Stomach (tissue), 9 donors: ENCODE measurements around the gene PPY. TPM values are rescaled to one million over a fixed set of nuclear protein-coding genes. Genes with fewer than 3 reads are reported as not detected.

ENCODE experiments used
- DNase-seq, 2 donors: peaks; one replicate each; pipeline versions ENCODE4 v3.0.0 to v3.0.0-alpha.2; 2013 to 2019
- H3K27ac ChIP-seq, 5 donors: fragments of 200-600 bp in 4 of 5; sonication (generic) in 4 of 5; one replicate each; pipeline ENCODE4 v1.5.1; 2013 to 2019; ENCODE audit warnings: mild to moderate bottlenecking in 1 of 5, moderate library complexity in 1 of 5
- H3K27me3 ChIP-seq, 3 donors: fragments of 200-600 bp; sonication (generic); one replicate each; pipeline ENCODE4 v1.5.1; 2017 to 2019; ENCODE audit warnings: mixed run types in 1 of 3
- H3K36me3 ChIP-seq, 4 donors: fragments of 200-600 bp; sonication (generic); 1 replicate in 3 of 4; 2 replicates in 1 of 4; pipeline ENCODE4 v1.5.1; 2016 to 2019
- H3K4me1 ChIP-seq, 4 donors: fragments of 200-600 bp; sonication (generic); one replicate each; pipeline ENCODE4 v1.5.1; 2016 to 2019
- H3K4me3 ChIP-seq, 4 donors: fragments of 200-600 bp; sonication (generic) in 3 of 4; one replicate each; pipeline ENCODE4 v1.5.1; 2016 to 2019; ENCODE audit warnings: mild to moderate bottlenecking in 1 of 4
- H3K9me3 ChIP-seq, 4 donors: fragments of 200-600 bp; sonication (generic); one replicate each; pipeline ENCODE4 v1.5.1; 2016 to 2019
- CTCF ChIP-seq, 7 experiments: fragments of 450-650 bp in 4 of 7; fragments of 200-600 bp in 3 of 7; sonication (generic) in 3 of 7; IDR thresholded peaks; one replicate each; pipeline ENCODE4 v1.5.1; 2016 to 2019; ENCODE audit warnings: antibody characterized with exemption in 7 of 7, control low read depth in 2 of 7, mild to moderate bottlenecking in 1 of 7
- EP300 ChIP-seq: sonication (generic); formaldehyde crosslinking; IDR thresholded peaks from one replicate; pipeline ENCODE4 v1.6.1; 2017; ENCODE audit warnings: antibody characterized with exemption
- POLR2A ChIP-seq, 4 donors: fragments of 450-650 bp; IDR thresholded peaks; one replicate each; pipeline ENCODE4 v1.6.1; 2016; ENCODE audit warnings: antibody characterized with exemption in 4 of 4, control low read depth in 2 of 4, mild to moderate bottlenecking in 1 of 4, moderate library complexity in 1 of 4
- POLR2AphosphoS5 ChIP-seq, 3 donors: sonication (generic); formaldehyde crosslinking; IDR thresholded peaks; one replicate each; pipeline ENCODE4 v1.6.1; 2016; ENCODE audit warnings: antibody characterized with exemption in 3 of 3
- WGBS, 5 donors: extraction: QIAGEN DNeasy Blood & Tissue Kit in 3 of 5; methylation state at CpG; one replicate each; pipeline versions ENCODE4 v1.1.5 to v1.1.7; 2013 to 2018; 5-methylcytosine and 5-hydroxymethylcytosine counted together
- intact Hi-C: fragments of 100-400 bp; cut with DNase I; formaldehyde crosslinking; loops from one replicate; pipeline ENCODE4 v1.15.1; 2023; ENCODE audit warnings: low total_unique reads
- polyA plus RNA-seq, 3 donors: library from polyadenylated mRNA; stranded (reverse); fragments of 200-250 nt; gene quantifications; one replicate each; pipeline ENCODE4 v1.2.3, GENCODE V29; 2013
- total RNA-seq, 5 donors: library from RNA; depleted of rRNA; stranded (reverse); fragments of >200 nt; gene quantifications; one replicate each; pipeline versions ENCODE4 v1.1.0 to v1.2.3, GENCODE V29; 2014 to 2016
- donor health status: healthy with polysubstance abuse.
- donor health status: Bipolar disorder and iron deficiency.
- donor health status: healthy.

PPY gene
- total and polyA plus RNA-seq, 8 donors: not detected

GRCh38 chr17:43952724-43953666, 10.7 kb upstream of the PPY start:
- Histone ChIP-seq H3K27me3 (peaks cover 22 to 76% (median 40%) of the 10 kb centered on the region in 3 donors), H3K36me3 (no peaks in the 10 kb centered on the region), H3K4me3 (peak overlapping the region in 1 of 4 donors; percentile 25), H3K27ac (no peak overlapping the region), H3K9me3 (no peaks in the 10 kb centered on the region), H3K4me1 (peaks cover 9 to 14% (median 12%) of the 10 kb centered on the region in 4 donors)
- 8 to 17% (median 15%) methylated on average over 29 to 82 of the region's 82 CpGs for WGBS, 5 donors
- DNase-seq: peak in 1 of 2 donors; percentile 51
- TF ChIP-seq EP300: no peak
- TF ChIP-seq POLR2AphosphoS5 (IDR thresholded peaks at IDR 0.05): no peak
- TF ChIP-seq CTCF (IDR thresholded peaks at IDR 0.05): no peak
- no peak for TF ChIP-seq POLR2A (IDR thresholded peaks at IDR 0.05)
- intact Hi-C loops: no loop called here

GRCh38 chr17:43952351-43952723, 10.1 kb upstream of the PPY start:
- Histone ChIP-seq H3K4me3 (peak overlapping the region in 1 of 4 donors; percentile 25), H3K9me3 (no peaks in the 10 kb centered on the region), H3K27ac (no peak overlapping the region), H3K27me3 (peaks cover 22 to 78% (median 40%) of the 10 kb centered on the region in 3 donors), H3K36me3 (no peaks in the 10 kb centered on the region), H3K4me1 (peaks cover 9 to 14% (median 12%) of the 10 kb centered on the region in 4 donors)
- TF ChIP-seq CTCF (IDR thresholded peaks at IDR 0.05) (no peak), EP300 (no peak), POLR2A (IDR thresholded peaks at IDR 0.05) (no peak), POLR2AphosphoS5 (IDR thresholded peaks at IDR 0.05) (no peak)
- peak in 1 of 2 donors; percentile 56 for DNase-seq
- 12 to 24% (median 15%) methylated on average over 12 to 19 of the region's 19 CpGs for WGBS, 5 donors
- intact Hi-C loops: no loop called here

GRCh38 chr17:43951750-43952149, 9.5 kb upstream of the PPY start:
- DNase-seq: no peak
- intact Hi-C loops: no loop called here
- H3K27ac ChIP-seq: no peak overlapping the region
- H3K27me3 ChIP-seq: peaks cover 22 to 82% (median 40%) of the 10 kb centered on the region in 3 donors
- WGBS, 5 donors: 76 to 90% (median 78%) methylated on average over 4 of the region's 4 CpGs
- H3K4me1 ChIP-seq: peaks cover 9 to 14% (median 12%) of the 10 kb centered on the region in 4 donors
- no peaks in the 10 kb centered on the region for H3K9me3 ChIP-seq
- no peak for TF ChIP-seq POLR2A (IDR thresholded peaks at IDR 0.05)
- no peak for TF ChIP-seq POLR2AphosphoS5 (IDR thresholded peaks at IDR 0.05)
- TF ChIP-seq EP300: no peak
- no peak for TF ChIP-seq CTCF (IDR thresholded peaks at IDR 0.05)
- H3K4me3 ChIP-seq: no peak overlapping the region
- no peaks in the 10 kb centered on the region for H3K36me3 ChIP-seq

GRCh38 chr17:43950554-43950953, 8.3 kb upstream of the PPY start:
- no peak for TF ChIP-seq POLR2AphosphoS5 (IDR thresholded peaks at IDR 0.05)
- no peak overlapping the region for H3K4me3 ChIP-seq

More at GRCh38 chr17:43950554-43950953, 8.3 kb upstream of the PPY start:
- peaks cover 22 to 83% (median 40%) of the 10 kb centered on the region in 3 donors for H3K27me3 ChIP-seq
- DNase-seq: no peak
- WGBS, 5 donors: 87 to 96% (median 90%) methylated on average over 2 of the region's 2 CpGs
- H3K36me3 ChIP-seq: no peaks in the 10 kb centered on the region
- no peaks in the 10 kb centered on the region for H3K9me3 ChIP-seq
- peaks cover 9 to 14% (median 12%) of the 10 kb centered on the region in 4 donors for H3K4me1 ChIP-seq
- intact Hi-C loops: no loop called here
- no peak overlapping the region for H3K27ac ChIP-seq
